ENCODE results near the gene CLCF1.

Gene CLCF1

GRCh38 chr11:67368621-67369020, 4.8 kb downstream of the CLCF1 start:
- H3K23ac ChIP-seq (ENCODE audit: low read depth, low read length, poor library complexity) = no peak overlapping the region
- H3K4me1 ChIP-seq (ENCODE audit: control insufficient read depth in 2 of 2, insufficient read depth in 1 of 2, low read depth in 1 of 2, low read length in 2 of 2) = peaks cover 20% of the 10 kb centered on the region in 2 donors
- H3K9me3 ChIP-seq (replicated peaks in 1 of 2; ENCODE audit: control insufficient read depth in 2 of 2, insufficient read depth in 1 of 2, low read depth in 1 of 2, low read length in 2 of 2) = no peaks in the 10 kb centered on the region
- no peak overlapping the region for H3K14ac ChIP-seq (ENCODE audit: low read length)
- H2BK15ac ChIP-seq (ENCODE audit: low read length) = no peak overlapping the region
- no peak overlapping the region for H3K4me2 ChIP-seq (ENCODE audit: insufficient read depth, low read length, poor library complexity, severe bottlenecking)
- no peak overlapping the region for H3K9ac ChIP-seq (ENCODE audit: low read depth, low read length, poor library complexity)
- H3K4me3 ChIP-seq (ENCODE audit: low read length in 2 of 2) = no peak overlapping the region
- H4K91ac ChIP-seq (ENCODE audit: low read depth, low read length, poor library complexity) = no peak overlapping the region
- H4K8ac ChIP-seq (ENCODE audit: low read depth, low read length) = no peak overlapping the region
- H3K27me3 ChIP-seq (ENCODE audit: control insufficient read depth in 3 of 3, insufficient read depth in 3 of 3, low read depth in 1 of 3, low read length in 3 of 3) = peaks cover 0 to 6% (median 0%) of the 10 kb centered on the region in 3 experiments
- no peak overlapping the region for H2BK5ac ChIP-seq (ENCODE audit: low read length)
- no peak overlapping the region for H2AK5ac ChIP-seq (ENCODE audit: low read depth, low read length)
- no peak for DNase-seq (ENCODE audit: low spot score)
- no peak overlapping the region for H3K18ac ChIP-seq (ENCODE audit: low read length)
- no peak overlapping the region for H2BK12ac ChIP-seq (ENCODE audit: low read length)
- peaks cover 2 to 17% of the 10 kb centered on the region in 2 donors for H3K36me3 ChIP-seq (replicated peaks in 1 of 2; ENCODE audit: control insufficient read depth in 2 of 2, insufficient read depth in 2 of 2, low read length in 2 of 2)
- peaks cover 10% of the 10 kb centered on the region for H3K79me1 ChIP-seq (ENCODE audit: low read depth, low read length)
- WGBS, 2 donors (ENCODE audit: extremely low coverage in 2 of 2, insufficient read length in 2 of 2, insufficient replicate concordance in 1 of 2) = no CpG with 5 or more reads among the region's 3 CpGs
- H2AFZ ChIP-seq (ENCODE audit: low read length) = no peak overlapping the region
- no peak overlapping the region for H2BK120ac ChIP-seq (ENCODE audit: low read depth, low read length)
- no peak overlapping the region for H3K27ac ChIP-seq (replicated peaks; ENCODE audit: low read length)
- H3K4ac ChIP-seq (ENCODE audit: low read length) = no peak overlapping the region

- Histone ChIP-seq H3K4me2 (ENCODE audit: insufficient read depth, low read length, poor library complexity, severe bottlenecking) (no peak overlapping the region), H3K14ac (ENCODE audit: low read length) (no peak overlapping the region), H2BK12ac (ENCODE audit: low read length) (no peak overlapping the region), H3K9me3 (replicated peaks in 1 of 2; ENCODE audit: control insufficient read depth in 2 of 2, insufficient read depth in 1 of 2, low read depth in 1 of 2, low read length in 2 of 2) (no peaks in the 10 kb centered on the region), H2BK5ac (ENCODE audit: low read length) (no peak overlapping the region), H3K4me1 (ENCODE audit: control insufficient read depth in 2 of 2, insufficient read depth in 1 of 2, low read depth in 1 of 2, low read length in 2 of 2) (peaks cover 20% of the 10 kb centered on the region in 2 donors), H2AFZ (ENCODE audit: low read length) (no peak overlapping the region), H4K91ac (ENCODE audit: low read depth, low read length, poor library complexity) (no peak overlapping the region), H3K36me3 (replicated peaks in 1 of 2; ENCODE audit: control insufficient read depth in 2 of 2, insufficient read depth in 2 of 2, low read length in 2 of 2) (peaks cover 2 to 17% of the 10 kb centered on the region in 2 donors), H3K23ac (ENCODE audit: low read depth, low read length, poor library complexity) (no peak overlapping the region), H3K9ac (ENCODE audit: low read depth, low read length, poor library complexity) (no peak overlapping the region), H3K27ac (replicated peaks; ENCODE audit: low read length) (no peak overlapping the region), H2BK15ac (ENCODE audit: low read length) (no peak overlapping the region), H3K79me1 (ENCODE audit: low read depth, low read length) (peaks cover 8% of the 10 kb centered on the region), H3K4me3 (ENCODE audit: low read length in 2 of 2) (peak overlapping the region in 1 of 2 donors; percentile 28), H3K27me3 (ENCODE audit: control insufficient read depth in 3 of 3, insufficient read depth in 3 of 3, low read depth in 1 of 3, low read length in 3 of 3) (peaks cover 0 to 6% (median 0%) of the 10 kb centered on the region in 3 experiments), H3K18ac (ENCODE audit: low read length) (no peak overlapping the region), H2AK5ac (ENCODE audit: low read depth, low read length) (no peak overlapping the region), H2BK120ac (ENCODE audit: low read depth, low read length) (no peak overlapping the region), H4K8ac (ENCODE audit: low read depth, low read length) (no peak overlapping the region), H3K4ac (ENCODE audit: low read length) (no peak overlapping the region)
- WGBS, 2 donors (ENCODE audit: extremely low coverage in 2 of 2, insufficient read length in 2 of 2, insufficient replicate concordance in 1 of 2) = no CpG with 5 or more reads among the region's 7 CpGs
- DNase-seq (ENCODE audit: low spot score) = no peak
Observed at GRCh38 chr11:67367761-67368227, 5.6 kb downstream of the CLCF1 start.

GRCh38 chr11:67366961-67367760, 6.2 kb downstream of the CLCF1 start:
- Histone ChIP-seq H4K8ac (ENCODE audit: low read depth, low read length) (no peak overlapping the region), H2BK15ac (ENCODE audit: low read length) (no peak overlapping the region), H3K9ac (ENCODE audit: low read depth, low read length, poor library complexity) (no peak overlapping the region), H3K4me1 (ENCODE audit: control insufficient read depth in 2 of 2, insufficient read depth in 1 of 2, low read depth in 1 of 2, low read length in 2 of 2) (peaks cover 19 to 20% of the 10 kb centered on the region in 2 donors), H3K36me3 (replicated peaks in 1 of 2; ENCODE audit: control insufficient read depth in 2 of 2, insufficient read depth in 2 of 2, low read length in 2 of 2) (peaks cover 2 to 17% of the 10 kb centered on the region in 2 donors), H4K91ac (ENCODE audit: low read depth, low read length, poor library complexity) (no peak overlapping the region), H3K9me3 (replicated peaks in 1 of 2; ENCODE audit: control insufficient read depth in 2 of 2, insufficient read depth in 1 of 2, low read depth in 1 of 2, low read length in 2 of 2) (no peaks in the 10 kb centered on the region), H2BK12ac (ENCODE audit: low read length) (no peak overlapping the region), H2AK5ac (ENCODE audit: low read depth, low read length) (no peak overlapping the region), H3K18ac (ENCODE audit: low read length) (no peak overlapping the region), H3K14ac (ENCODE audit: low read length) (no peak overlapping the region), H3K27ac (replicated peaks; ENCODE audit: low read length) (no peak overlapping the region), H3K23ac (ENCODE audit: low read depth, low read length, poor library complexity) (peak overlapping the region; percentile 36), H2BK120ac (ENCODE audit: low read depth, low read length) (no peak overlapping the region), H3K4me3 (ENCODE audit: low read length in 2 of 2) (no peak overlapping the region), H2AFZ (ENCODE audit: low read length) (no peak overlapping the region), H3K4ac (ENCODE audit: low read length) (no peak overlapping the region), H2BK5ac (ENCODE audit: low read length) (no peak overlapping the region), H3K79me1 (ENCODE audit: low read depth, low read length) (peaks cover 8% of the 10 kb centered on the region), H3K4me2 (ENCODE audit: insufficient read depth, low read length, poor library complexity, severe bottlenecking) (no peak overlapping the region), H3K27me3 (ENCODE audit: control insufficient read depth in 3 of 3, insufficient read depth in 3 of 3, low read depth in 1 of 3, low read length in 3 of 3) (peaks cover 0 to 6% (median 0%) of the 10 kb centered on the region in 3 experiments)
- no peak for DNase-seq (ENCODE audit: low spot score)
- no CpG with 5 or more reads among the region's 25 CpGs for WGBS, 2 donors (ENCODE audit: extremely low coverage in 2 of 2, insufficient read length in 2 of 2, insufficient replicate concordance in 1 of 2)

GRCh38 chr11:67366546-67366945, 6.9 kb downstream of the CLCF1 start:
- Histone ChIP-seq H2BK120ac (ENCODE audit: low read depth, low read length) (no peak overlapping the region), H3K14ac (ENCODE audit: low read length) (no peak overlapping the region), H2BK15ac (ENCODE audit: low read length) (no peak overlapping the region), H3K18ac (ENCODE audit: low read length) (no peak overlapping the region), H3K27ac (replicated peaks; ENCODE audit: low read length) (no peak overlapping the region), H3K9me3 (replicated peaks in 1 of 2; ENCODE audit: control insufficient read depth in 2 of 2, insufficient read depth in 1 of 2, low read depth in 1 of 2, low read length in 2 of 2) (no peaks in the 10 kb centered on the region), H2BK5ac (ENCODE audit: low read length) (no peak overlapping the region), H2AK5ac (ENCODE audit: low read depth, low read length) (no peak overlapping the region), H3K4me3 (ENCODE audit: low read length in 2 of 2) (no peak overlapping the region), H3K23ac (ENCODE audit: low read depth, low read length, poor library complexity) (no peak overlapping the region), H4K8ac (ENCODE audit: low read depth, low read length) (no peak overlapping the region), H3K36me3 (replicated peaks in 1 of 2; ENCODE audit: control insufficient read depth in 2 of 2, insufficient read depth in 2 of 2, low read length in 2 of 2) (peaks cover 2 to 17% of the 10 kb centered on the region in 2 donors), H3K4me2 (ENCODE audit: insufficient read depth, low read length, poor library complexity, severe bottlenecking) (no peak overlapping the region), H3K79me1 (ENCODE audit: low read depth, low read length) (peaks cover 3% of the 10 kb centered on the region), H3K27me3 (ENCODE audit: control insufficient read depth in 3 of 3, insufficient read depth in 3 of 3, low read depth in 1 of 3, low read length in 3 of 3) (peaks cover 0 to 3% (median 0%) of the 10 kb centered on the region in 3 experiments), H3K4me1 (ENCODE audit: control insufficient read depth in 2 of 2, insufficient read depth in 1 of 2, low read depth in 1 of 2, low read length in 2 of 2) (peaks cover 12 to 15% of the 10 kb centered on the region in 2 donors), H2AFZ (ENCODE audit: low read length) (no peak overlapping the region), H2BK12ac (ENCODE audit: low read length) (no peak overlapping the region), H3K4ac (ENCODE audit: low read length) (no peak overlapping the region), H3K9ac (ENCODE audit: low read depth, low read length, poor library complexity) (no peak overlapping the region), H4K91ac (ENCODE audit: low read depth, low read length, poor library complexity) (no peak overlapping the region)
- DNase-seq (ENCODE audit: low spot score) = no peak
- no CpG with 5 or more reads among the region's 8 CpGs for WGBS, 2 donors (ENCODE audit: extremely low coverage in 2 of 2, insufficient read length in 2 of 2, insufficient replicate concordance in 1 of 2)

All from neuronal stem cell (in vitro differentiated cells).